ENCODE data around the gene PEX7.

The PEX7 gene

GRCh38 chr6:136777651-136778050 is 44.7 kb upstream of the PEX7 start:
- TF ChIP-seq CTCF (IDR thresholded peaks at IDR 0.05; ENCODE audit: low read depth, low read length, missing control alignments), result no peak
- no peak overlapping the region for H3K4me3 ChIP-seq (replicated peaks; ENCODE audit: low read depth, low read length)
- no peak for DNase-seq (ENCODE audit: extremely low read depth, low read depth)

GRCh38 chr6:136779682-136780081 is 42.7 kb upstream of the PEX7 start:
- DNase-seq (ENCODE audit: extremely low read depth, low read depth), result no peak
- H3K4me3 ChIP-seq (replicated peaks; ENCODE audit: low read depth, low read length), result no peak overlapping the region
- TF ChIP-seq CTCF (IDR thresholded peaks at IDR 0.05; ENCODE audit: low read depth, low read length, missing control alignments), result no peak

GRCh38 chr6:136780972-136781371 is 41.4 kb upstream of the PEX7 start:
- H3K4me3 ChIP-seq (replicated peaks; ENCODE audit: low read depth, low read length), result no peak overlapping the region
- no peak for TF ChIP-seq CTCF (IDR thresholded peaks at IDR 0.05; ENCODE audit: low read depth, low read length, missing control alignments)
- no peak for DNase-seq (ENCODE audit: extremely low read depth, low read depth)

- H3K4me3 ChIP-seq (replicated peaks; ENCODE audit: low read depth, low read length), result no peak overlapping the region
- DNase-seq (ENCODE audit: extremely low read depth, low read depth), result no peak
- TF ChIP-seq CTCF (IDR thresholded peaks at IDR 0.05; ENCODE audit: low read depth, low read length, missing control alignments), result no peak
Observed at GRCh38 chr6:136782021-136782770, 40.2 kb upstream of the PEX7 start.

- no peak for TF ChIP-seq CTCF (IDR thresholded peaks at IDR 0.05; ENCODE audit: low read depth, low read length, missing control alignments)
- no peak overlapping the region for H3K4me3 ChIP-seq (replicated peaks; ENCODE audit: low read depth, low read length)
- no peak for DNase-seq (ENCODE audit: extremely low read depth, low read depth)
Observed at GRCh38 chr6:136783021-136783420, 39.4 kb upstream of the PEX7 start.

GRCh38 chr6:136783495-136784270 is 38.7 kb upstream of the PEX7 start:
- no peak overlapping the region for H3K4me3 ChIP-seq (replicated peaks; ENCODE audit: low read depth, low read length)
- no peak for TF ChIP-seq CTCF (IDR thresholded peaks at IDR 0.05; ENCODE audit: low read depth, low read length, missing control alignments)
- no peak for DNase-seq (ENCODE audit: extremely low read depth, low read depth)
